ENCODE measurements around the gene ZC3H15. TPM values are rescaled to one million over a fixed set of nuclear protein-coding genes. Genes with fewer than 3 reads are reported as not detected.
"Not testable (repeated sequence)": the region's sequence is repeated elsewhere in the genome, so short reads cannot be mapped to it uniquely, and the experiment has no call there.

ZC3H15 gene
- total RNA-seq, 1 experiment from 2014 or later = 52.2 TPM

DNA sequence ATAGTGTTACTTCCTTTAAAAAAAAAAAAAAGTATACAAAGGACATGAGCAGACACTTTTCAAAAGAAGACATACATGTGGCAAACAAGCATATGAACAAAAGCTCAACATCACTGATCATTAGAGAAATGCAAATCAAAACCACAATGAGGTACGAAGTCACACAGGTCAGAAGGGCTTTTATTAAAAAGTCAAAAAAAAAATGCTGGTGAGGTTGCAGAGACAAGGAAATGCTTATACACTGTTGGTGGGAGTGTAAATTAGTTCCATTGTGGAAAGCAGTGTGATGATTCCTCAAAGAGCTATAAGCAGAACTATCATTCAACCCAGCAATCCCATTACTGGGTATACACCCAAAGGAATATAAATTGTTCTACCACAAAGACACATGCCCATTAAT lies 11.8 kb upstream of the ZC3H15 start:
- not testable (repeated sequence) for H3K27me3 ChIP-seq (ENCODE audit: control insufficient read depth, insufficient read depth, low read length); H3K36me3 ChIP-seq (replicated peaks; ENCODE audit: control insufficient read depth, insufficient read depth, low read length); H3K4me3 ChIP-seq (ENCODE audit: insufficient read depth, low read depth, low read length); DNase-seq

- no peaks in the 10 kb centered on the region for H3K36me3 ChIP-seq (replicated peaks; ENCODE audit: control insufficient read depth, insufficient read depth, low read length)
Observed at GRCh38 chr2:186477790-186478189, 8.3 kb upstream of the ZC3H15 start.

GRCh38 chr2:186480991-186481390 lies 5.1 kb upstream of the ZC3H15 start:
- no peaks in the 10 kb centered on the region for H3K36me3 ChIP-seq (replicated peaks; ENCODE audit: control insufficient read depth, insufficient read depth, low read length)
- no peak overlapping the region for H3K4me3 ChIP-seq (ENCODE audit: insufficient read depth, low read depth, low read length)
- no peak for DNase-seq

More at GRCh38 chr2:186477790-186478189, 8.3 kb upstream of the ZC3H15 start:
- DNase-seq = no peak
- Histone ChIP-seq H3K4me3 (ENCODE audit: insufficient read depth, low read depth, low read length) (no peak overlapping the region), H3K27me3 (ENCODE audit: control insufficient read depth, insufficient read depth, low read length) (no peaks in the 10 kb centered on the region)

GRCh38 chr2:186484062-186484735 lies 1.9 kb upstream of the ZC3H15 start:
- no peaks in the 10 kb centered on the region for H3K27me3 ChIP-seq (ENCODE audit: control insufficient read depth, insufficient read depth, low read length)
- H3K36me3 ChIP-seq (replicated peaks; ENCODE audit: control insufficient read depth, insufficient read depth, low read length) = no peaks in the 10 kb centered on the region
- H3K4me3 ChIP-seq (ENCODE audit: insufficient read depth, low read depth, low read length) = no peak overlapping the region
- DNase-seq = no peak

More at GRCh38 chr2:186480991-186481390, 5.1 kb upstream of the ZC3H15 start:
- H3K27me3 ChIP-seq (ENCODE audit: control insufficient read depth, insufficient read depth, low read length) = no peaks in the 10 kb centered on the region

GRCh38 chr2:186485576-186485870 lies 537 bp upstream of the ZC3H15 start:
- peak overlapping the region; percentile 92 for H3K4me3 ChIP-seq (ENCODE audit: insufficient read depth, low read depth, low read length)
- no peaks in the 10 kb centered on the region for H3K27me3 ChIP-seq (ENCODE audit: control insufficient read depth, insufficient read depth, low read length)
- no peak for DNase-seq

GRCh38 chr2:186486651-186487647 lies 889 bp downstream of the ZC3H15 start:
- Histone ChIP-seq H3K4me3 (ENCODE audit: insufficient read depth, low read depth, low read length) (peak overlapping the region; percentile 92), H3K36me3 (replicated peaks; ENCODE audit: control insufficient read depth, insufficient read depth, low read length) (no peaks in the 10 kb centered on the region), H3K27me3 (ENCODE audit: control insufficient read depth, insufficient read depth, low read length) (no peaks in the 10 kb centered on the region)
- DNase-seq = no peak

More at GRCh38 chr2:186485576-186485870, 537 bp upstream of the ZC3H15 start:
- no peaks in the 10 kb centered on the region for H3K36me3 ChIP-seq (replicated peaks; ENCODE audit: control insufficient read depth, insufficient read depth, low read length)

GRCh38 chr2:186493564-186494085 lies 7.6 kb downstream of the ZC3H15 start:
- DNase-seq = no peak
- peaks cover 8% of the 10 kb centered on the region for H3K36me3 ChIP-seq (replicated peaks; ENCODE audit: control insufficient read depth, insufficient read depth, low read length)
- no peaks in the 10 kb centered on the region for H3K27me3 ChIP-seq (ENCODE audit: control insufficient read depth, insufficient read depth, low read length)
- H3K4me3 ChIP-seq (ENCODE audit: insufficient read depth, low read depth, low read length) = no peak overlapping the region

GRCh38 chr2:186496401-186496800 lies 10.3 kb downstream of the ZC3H15 start:
- Histone ChIP-seq H3K27me3 (ENCODE audit: control insufficient read depth, insufficient read depth, low read length) (no peaks in the 10 kb centered on the region), H3K4me3 (ENCODE audit: insufficient read depth, low read depth, low read length) (no peak overlapping the region), H3K36me3 (replicated peaks; ENCODE audit: control insufficient read depth, insufficient read depth, low read length) (peaks cover 9% of the 10 kb centered on the region)
- no peak for DNase-seq

DNA sequence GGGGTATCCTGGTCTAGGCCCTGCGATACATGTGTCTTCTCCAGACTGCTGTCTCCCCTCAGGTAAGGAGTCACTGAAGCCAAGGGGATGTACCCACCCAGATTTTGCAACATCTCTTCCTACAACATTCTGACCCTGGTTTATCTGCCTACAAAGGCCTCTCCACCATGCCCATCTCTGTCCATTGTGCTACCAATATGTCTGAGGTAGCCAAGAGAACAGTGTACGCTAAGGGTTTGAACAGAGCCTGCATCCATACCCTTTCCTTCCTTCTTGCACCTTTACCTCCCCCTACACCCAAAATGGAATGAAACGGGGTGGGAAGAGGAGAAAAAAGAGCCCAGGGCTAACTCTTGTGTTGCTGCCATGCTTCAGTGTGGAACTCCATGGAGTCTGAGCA lies 11.9 kb downstream of the ZC3H15 start:
- Histone ChIP-seq H3K36me3 (replicated peaks; ENCODE audit: control insufficient read depth, insufficient read depth, low read length) (peaks cover 12% of the 10 kb centered on the region), H3K27me3 (ENCODE audit: control insufficient read depth, insufficient read depth, low read length) (no peaks in the 10 kb centered on the region), H3K4me3 (ENCODE audit: insufficient read depth, low read depth, low read length) (no peak overlapping the region)
- no peak for DNase-seq

- Histone ChIP-seq H3K36me3 (replicated peaks; ENCODE audit: control insufficient read depth, insufficient read depth, low read length) (peaks cover 12% of the 10 kb centered on the region), H3K27me3 (ENCODE audit: control insufficient read depth, insufficient read depth, low read length) (no peaks in the 10 kb centered on the region), H3K4me3 (ENCODE audit: insufficient read depth, low read depth, low read length) (no peak overlapping the region)
- DNase-seq = no peak
Observed at GRCh38 chr2:186498834-186499233, 12.8 kb downstream of the ZC3H15 start.

DNA sequence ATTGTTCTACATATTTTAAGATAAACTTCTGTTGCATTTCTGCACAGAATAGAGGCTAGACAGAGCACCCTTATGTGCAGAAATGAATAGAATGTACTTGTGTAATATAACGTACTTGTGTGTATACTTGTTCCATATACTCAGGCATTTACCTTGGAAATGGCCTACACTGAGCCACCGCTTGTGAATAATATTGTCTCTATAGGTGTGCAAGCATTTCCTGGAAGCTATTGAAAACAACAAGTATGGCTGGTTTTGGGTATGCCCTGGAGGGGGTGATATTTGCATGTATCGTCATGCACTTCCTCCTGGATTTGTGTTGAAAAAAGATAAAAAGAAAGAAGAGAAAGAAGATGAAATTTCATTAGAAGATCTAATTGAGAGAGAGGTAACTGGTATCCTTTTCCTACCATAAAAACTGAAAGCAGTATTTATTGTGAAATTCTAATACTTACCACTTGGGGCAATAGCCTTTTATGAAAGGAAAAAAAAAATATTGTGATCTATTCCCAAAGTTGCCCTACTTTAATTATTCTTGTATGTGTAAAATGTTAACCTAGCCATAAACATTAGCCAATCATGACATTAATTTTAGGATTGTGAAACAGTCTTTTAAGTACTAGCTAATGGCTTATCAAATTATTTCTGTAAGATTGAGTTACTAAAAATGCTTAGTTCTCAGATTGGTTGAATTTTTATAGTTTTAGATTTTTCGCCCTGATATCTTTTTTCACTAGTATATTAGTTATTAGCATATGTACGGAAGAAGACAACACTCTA lies 18.0 kb downstream of the ZC3H15 start:
- no peak overlapping the region for H3K4me3 ChIP-seq (ENCODE audit: insufficient read depth, low read depth, low read length)
- H3K36me3 ChIP-seq (replicated peaks; ENCODE audit: control insufficient read depth, insufficient read depth, low read length) = peaks cover 20% of the 10 kb centered on the region
- DNase-seq = no peak
- no peaks in the 10 kb centered on the region for H3K27me3 ChIP-seq (ENCODE audit: control insufficient read depth, insufficient read depth, low read length)

GRCh38 chr2:186508263-186508662 lies 22.2 kb downstream of the ZC3H15 start:
- DNase-seq = no peak
- peaks cover 18% of the 10 kb centered on the region for H3K36me3 ChIP-seq (replicated peaks; ENCODE audit: control insufficient read depth, insufficient read depth, low read length)

GRCh38 chr2:186515376-186515775 lies 29.3 kb downstream of the ZC3H15 start:
- Histone ChIP-seq H3K36me3 (replicated peaks; ENCODE audit: control insufficient read depth, insufficient read depth, low read length) (no peaks in the 10 kb centered on the region; the same call in none of the 2 replicates), H3K4me3 (ENCODE audit: insufficient read depth, low read depth, low read length) (no peak overlapping the region), H3K27me3 (ENCODE audit: control insufficient read depth, insufficient read depth, low read length) (no peaks in the 10 kb centered on the region)
- DNase-seq = no peak

More at GRCh38 chr2:186508263-186508662, 22.2 kb downstream of the ZC3H15 start:
- Histone ChIP-seq H3K27me3 (ENCODE audit: control insufficient read depth, insufficient read depth, low read length) (no peaks in the 10 kb centered on the region), H3K4me3 (ENCODE audit: insufficient read depth, low read depth, low read length) (no peak overlapping the region)

DNA sequence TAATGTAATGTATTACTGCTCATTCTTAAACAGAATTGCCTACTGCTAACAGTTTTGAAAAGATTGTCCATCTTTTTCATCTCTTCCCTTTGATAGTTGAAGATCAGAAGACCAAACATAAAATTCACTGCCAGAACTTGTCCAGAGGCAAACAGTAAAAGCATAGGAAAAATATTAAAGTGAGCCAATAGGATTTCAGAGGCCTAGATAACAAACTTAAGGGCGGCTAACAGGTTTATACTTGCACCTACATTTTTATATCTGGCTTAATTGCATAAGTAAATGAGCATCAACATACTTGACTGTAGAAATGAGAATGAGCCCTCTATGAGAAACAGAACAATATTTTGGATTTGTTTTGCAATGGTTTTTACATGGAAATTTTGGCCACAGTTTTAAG lies 30.3 kb downstream of the ZC3H15 start:
- no peak overlapping the region for H3K4me3 ChIP-seq (ENCODE audit: insufficient read depth, low read depth, low read length)
- DNase-seq = no peak
- H3K27me3 ChIP-seq (ENCODE audit: control insufficient read depth, insufficient read depth, low read length) = no peaks in the 10 kb centered on the region
- no peaks in the 10 kb centered on the region; the same call in none of the 2 replicates for H3K36me3 ChIP-seq (replicated peaks; ENCODE audit: control insufficient read depth, insufficient read depth, low read length)
